Liver (tissue), 3 donors: ENCODE data around the gene TDP2.

Source experiments
- EGR1 ChIP-seq, 2 donors: IDR thresholded peaks; 2 replicates each; pipeline ENCODE4 v1.6.1; 2016 to 2018; ENCODE audit warnings: antibody characterized with exemption in 2 of 2, low read depth in 2 of 2
- NR2F2 ChIP-seq: IDR thresholded peaks from 2 replicates; pipeline ENCODE4 v1.6.1; 2016; ENCODE audit warnings: antibody characterized with exemption
- RAD21 ChIP-seq, 2 donors: IDR thresholded peaks; 2 replicates each; pipeline ENCODE4 v1.6.1; 2016; ENCODE audit warnings: antibody characterized with exemption in 2 of 2, mild to moderate bottlenecking in 2 of 2
- RXRA ChIP-seq, 2 donors: IDR thresholded peaks; 2 replicates each; pipeline ENCODE4 v1.6.1; 2017 to 2018; ENCODE audit warnings: antibody characterized with exemption in 2 of 2, mild to moderate bottlenecking in 1 of 2
- TF ChIP-seq, protein P1 (sequence below): IDR thresholded peaks from 2 replicates; pipeline ENCODE4 v1.6.1; 2016; ENCODE audit warnings: antibody characterized with exemption
- TF ChIP-seq, protein P2 (sequence below): fragments of 150-350 bp; IDR thresholded peaks from 2 replicates; pipeline ENCODE4 v1.5.1; 2017; ENCODE audit warnings: improper control_type of control experiment, low read depth, low read length; ENCODE audit not compliant: missing input control
- TF ChIP-seq, protein P3 (sequence below): IDR thresholded peaks from 2 replicates; pipeline ENCODE4 v1.6.1; 2016; ENCODE audit warnings: antibody characterized with exemption, mild to moderate bottlenecking
- TF ChIP-seq, protein P4 (sequence below): IDR thresholded peaks from 2 replicates; pipeline ENCODE4 v1.6.1; 2016; ENCODE audit warnings: antibody characterized with exemption
- TF ChIP-seq, protein P5 (sequence below): IDR thresholded peaks from 2 replicates; pipeline ENCODE4 v1.6.1; 2016; ENCODE audit warnings: antibody characterized with exemption
- donor health status: healthy.
- donor health status: healthy.

DNA sequence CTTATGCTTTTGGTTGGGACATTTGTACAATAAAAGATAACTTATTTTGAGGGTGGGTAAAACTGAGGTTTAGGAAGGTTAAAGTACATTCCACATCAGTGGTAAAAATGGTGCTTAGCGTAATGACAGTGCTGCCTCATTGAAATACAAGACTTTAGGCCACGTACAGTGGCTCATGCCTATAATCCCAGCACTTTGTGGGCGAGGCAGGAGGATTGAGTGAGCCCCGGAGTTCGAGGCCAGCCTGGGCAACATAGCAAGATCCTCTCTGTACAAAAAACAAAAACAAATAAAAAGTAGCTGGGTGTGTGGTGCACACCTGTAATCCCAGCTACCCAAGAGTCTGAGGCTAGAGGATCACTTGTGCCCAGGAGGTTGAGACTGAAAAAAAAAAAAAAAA lies 18.4 kb downstream of the TDP2 start:
- TF ChIP-seq EGR1 (IDR thresholded peaks at IDR 0.05; ENCODE audit: low read depth in 2 of 2) (no peak), NR2F2 (no peak), RAD21 (IDR thresholded peaks at IDR 0.05) (no peak), RXRA (IDR thresholded peaks at IDR 0.05) (no peak)
- TF ChIP-seq, protein P1, sequence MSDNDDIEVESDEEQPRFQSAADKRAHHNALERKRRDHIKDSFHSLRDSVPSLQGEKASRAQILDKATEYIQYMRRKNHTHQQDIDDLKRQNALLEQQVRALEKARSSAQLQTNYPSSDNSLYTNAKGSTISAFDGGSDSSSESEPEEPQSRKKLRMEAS: no peak
- TF ChIP-seq, protein P2, sequence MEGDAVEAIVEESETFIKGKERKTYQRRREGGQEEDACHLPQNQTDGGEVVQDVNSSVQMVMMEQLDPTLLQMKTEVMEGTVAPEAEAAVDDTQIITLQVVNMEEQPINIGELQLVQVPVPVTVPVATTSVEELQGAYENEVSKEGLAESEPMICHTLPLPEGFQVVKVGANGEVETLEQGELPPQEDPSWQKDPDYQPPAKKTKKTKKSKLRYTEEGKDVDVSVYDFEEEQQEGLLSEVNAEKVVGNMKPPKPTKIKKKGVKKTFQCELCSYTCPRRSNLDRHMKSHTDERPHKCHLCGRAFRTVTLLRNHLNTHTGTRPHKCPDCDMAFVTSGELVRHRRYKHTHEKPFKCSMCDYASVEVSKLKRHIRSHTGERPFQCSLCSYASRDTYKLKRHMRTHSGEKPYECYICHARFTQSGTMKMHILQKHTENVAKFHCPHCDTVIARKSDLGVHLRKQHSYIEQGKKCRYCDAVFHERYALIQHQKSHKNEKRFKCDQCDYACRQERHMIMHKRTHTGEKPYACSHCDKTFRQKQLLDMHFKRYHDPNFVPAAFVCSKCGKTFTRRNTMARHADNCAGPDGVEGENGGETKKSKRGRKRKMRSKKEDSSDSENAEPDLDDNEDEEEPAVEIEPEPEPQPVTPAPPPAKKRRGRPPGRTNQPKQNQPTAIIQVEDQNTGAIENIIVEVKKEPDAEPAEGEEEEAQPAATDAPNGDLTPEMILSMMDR: no peak
- TF ChIP-seq, protein P3, sequence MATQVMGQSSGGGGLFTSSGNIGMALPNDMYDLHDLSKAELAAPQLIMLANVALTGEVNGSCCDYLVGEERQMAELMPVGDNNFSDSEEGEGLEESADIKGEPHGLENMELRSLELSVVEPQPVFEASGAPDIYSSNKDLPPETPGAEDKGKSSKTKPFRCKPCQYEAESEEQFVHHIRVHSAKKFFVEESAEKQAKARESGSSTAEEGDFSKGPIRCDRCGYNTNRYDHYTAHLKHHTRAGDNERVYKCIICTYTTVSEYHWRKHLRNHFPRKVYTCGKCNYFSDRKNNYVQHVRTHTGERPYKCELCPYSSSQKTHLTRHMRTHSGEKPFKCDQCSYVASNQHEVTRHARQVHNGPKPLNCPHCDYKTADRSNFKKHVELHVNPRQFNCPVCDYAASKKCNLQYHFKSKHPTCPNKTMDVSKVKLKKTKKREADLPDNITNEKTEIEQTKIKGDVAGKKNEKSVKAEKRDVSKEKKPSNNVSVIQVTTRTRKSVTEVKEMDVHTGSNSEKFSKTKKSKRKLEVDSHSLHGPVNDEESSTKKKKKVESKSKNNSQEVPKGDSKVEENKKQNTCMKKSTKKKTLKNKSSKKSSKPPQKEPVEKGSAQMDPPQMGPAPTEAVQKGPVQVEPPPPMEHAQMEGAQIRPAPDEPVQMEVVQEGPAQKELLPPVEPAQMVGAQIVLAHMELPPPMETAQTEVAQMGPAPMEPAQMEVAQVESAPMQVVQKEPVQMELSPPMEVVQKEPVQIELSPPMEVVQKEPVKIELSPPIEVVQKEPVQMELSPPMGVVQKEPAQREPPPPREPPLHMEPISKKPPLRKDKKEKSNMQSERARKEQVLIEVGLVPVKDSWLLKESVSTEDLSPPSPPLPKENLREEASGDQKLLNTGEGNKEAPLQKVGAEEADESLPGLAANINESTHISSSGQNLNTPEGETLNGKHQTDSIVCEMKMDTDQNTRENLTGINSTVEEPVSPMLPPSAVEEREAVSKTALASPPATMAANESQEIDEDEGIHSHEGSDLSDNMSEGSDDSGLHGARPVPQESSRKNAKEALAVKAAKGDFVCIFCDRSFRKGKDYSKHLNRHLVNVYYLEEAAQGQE: no peak
- TF ChIP-seq, protein P4, sequence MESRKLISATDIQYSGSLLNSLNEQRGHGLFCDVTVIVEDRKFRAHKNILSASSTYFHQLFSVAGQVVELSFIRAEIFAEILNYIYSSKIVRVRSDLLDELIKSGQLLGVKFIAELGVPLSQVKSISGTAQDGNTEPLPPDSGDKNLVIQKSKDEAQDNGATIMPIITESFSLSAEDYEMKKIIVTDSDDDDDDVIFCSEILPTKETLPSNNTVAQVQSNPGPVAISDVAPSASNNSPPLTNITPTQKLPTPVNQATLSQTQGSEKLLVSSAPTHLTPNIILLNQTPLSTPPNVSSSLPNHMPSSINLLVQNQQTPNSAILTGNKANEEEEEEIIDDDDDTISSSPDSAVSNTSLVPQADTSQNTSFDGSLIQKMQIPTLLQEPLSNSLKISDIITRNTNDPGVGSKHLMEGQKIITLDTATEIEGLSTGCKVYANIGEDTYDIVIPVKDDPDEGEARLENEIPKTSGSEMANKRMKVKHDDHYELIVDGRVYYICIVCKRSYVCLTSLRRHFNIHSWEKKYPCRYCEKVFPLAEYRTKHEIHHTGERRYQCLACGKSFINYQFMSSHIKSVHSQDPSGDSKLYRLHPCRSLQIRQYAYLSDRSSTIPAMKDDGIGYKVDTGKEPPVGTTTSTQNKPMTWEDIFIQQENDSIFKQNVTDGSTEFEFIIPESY: no peak
- TF ChIP-seq, protein P5, sequence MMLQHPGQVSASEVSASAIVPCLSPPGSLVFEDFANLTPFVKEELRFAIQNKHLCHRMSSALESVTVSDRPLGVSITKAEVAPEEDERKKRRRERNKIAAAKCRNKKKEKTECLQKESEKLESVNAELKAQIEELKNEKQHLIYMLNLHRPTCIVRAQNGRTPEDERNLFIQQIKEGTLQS: no peak
